ENCODE results near the gene TDRD6. TPM values are rescaled to one million over a fixed set of nuclear protein-coding genes. Genes with fewer than 3 reads are reported as not detected.

Gene TDRD6
- total and polyA plus RNA-seq, 8 donors: 0.06 to 1.2 (median 0.37) TPM

DNA sequence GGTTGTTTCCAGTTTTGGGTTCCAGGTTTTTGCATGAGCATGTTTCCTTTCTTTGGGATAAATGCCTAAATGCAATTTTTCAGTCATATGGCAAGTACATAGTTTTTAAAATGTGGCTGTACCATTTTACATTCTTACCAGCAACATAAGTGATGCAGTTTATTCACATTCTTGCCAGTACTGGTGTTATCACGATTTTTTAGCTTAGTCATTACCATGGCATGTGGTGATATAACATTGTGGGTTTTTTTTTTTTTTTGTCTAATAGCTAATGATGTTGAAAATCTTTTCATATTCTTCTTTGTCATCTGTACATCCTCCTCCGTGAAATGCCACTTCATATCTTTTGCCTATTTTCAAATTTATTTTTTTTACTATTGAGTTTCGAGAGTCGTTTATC, 2.9 kb upstream of the TDRD6 start:
- Histone ChIP-seq H3K27me3 (no peaks in the 10 kb centered on the region), H3K36me3 (no peaks in the 10 kb centered on the region), H3K9me3 (no peaks in the 10 kb centered on the region), H3K4me1 (no peaks in the 10 kb centered on the region), H3K27ac (no peak overlapping the region), H3K4me3 (no peak overlapping the region)
- DNase-seq: no peak
- 72 to 81% methylated on average over 4 of the region's 4 CpGs for WGBS, 2 donors
- TF ChIP-seq, protein P1, sequence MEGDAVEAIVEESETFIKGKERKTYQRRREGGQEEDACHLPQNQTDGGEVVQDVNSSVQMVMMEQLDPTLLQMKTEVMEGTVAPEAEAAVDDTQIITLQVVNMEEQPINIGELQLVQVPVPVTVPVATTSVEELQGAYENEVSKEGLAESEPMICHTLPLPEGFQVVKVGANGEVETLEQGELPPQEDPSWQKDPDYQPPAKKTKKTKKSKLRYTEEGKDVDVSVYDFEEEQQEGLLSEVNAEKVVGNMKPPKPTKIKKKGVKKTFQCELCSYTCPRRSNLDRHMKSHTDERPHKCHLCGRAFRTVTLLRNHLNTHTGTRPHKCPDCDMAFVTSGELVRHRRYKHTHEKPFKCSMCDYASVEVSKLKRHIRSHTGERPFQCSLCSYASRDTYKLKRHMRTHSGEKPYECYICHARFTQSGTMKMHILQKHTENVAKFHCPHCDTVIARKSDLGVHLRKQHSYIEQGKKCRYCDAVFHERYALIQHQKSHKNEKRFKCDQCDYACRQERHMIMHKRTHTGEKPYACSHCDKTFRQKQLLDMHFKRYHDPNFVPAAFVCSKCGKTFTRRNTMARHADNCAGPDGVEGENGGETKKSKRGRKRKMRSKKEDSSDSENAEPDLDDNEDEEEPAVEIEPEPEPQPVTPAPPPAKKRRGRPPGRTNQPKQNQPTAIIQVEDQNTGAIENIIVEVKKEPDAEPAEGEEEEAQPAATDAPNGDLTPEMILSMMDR (IDR thresholded peaks at IDR 0.05): no peak
- no peak for FAIRE-seq
- ATAC-seq: no peak
- intact Hi-C loops (cut with DNase I): no loop called here

DNA sequence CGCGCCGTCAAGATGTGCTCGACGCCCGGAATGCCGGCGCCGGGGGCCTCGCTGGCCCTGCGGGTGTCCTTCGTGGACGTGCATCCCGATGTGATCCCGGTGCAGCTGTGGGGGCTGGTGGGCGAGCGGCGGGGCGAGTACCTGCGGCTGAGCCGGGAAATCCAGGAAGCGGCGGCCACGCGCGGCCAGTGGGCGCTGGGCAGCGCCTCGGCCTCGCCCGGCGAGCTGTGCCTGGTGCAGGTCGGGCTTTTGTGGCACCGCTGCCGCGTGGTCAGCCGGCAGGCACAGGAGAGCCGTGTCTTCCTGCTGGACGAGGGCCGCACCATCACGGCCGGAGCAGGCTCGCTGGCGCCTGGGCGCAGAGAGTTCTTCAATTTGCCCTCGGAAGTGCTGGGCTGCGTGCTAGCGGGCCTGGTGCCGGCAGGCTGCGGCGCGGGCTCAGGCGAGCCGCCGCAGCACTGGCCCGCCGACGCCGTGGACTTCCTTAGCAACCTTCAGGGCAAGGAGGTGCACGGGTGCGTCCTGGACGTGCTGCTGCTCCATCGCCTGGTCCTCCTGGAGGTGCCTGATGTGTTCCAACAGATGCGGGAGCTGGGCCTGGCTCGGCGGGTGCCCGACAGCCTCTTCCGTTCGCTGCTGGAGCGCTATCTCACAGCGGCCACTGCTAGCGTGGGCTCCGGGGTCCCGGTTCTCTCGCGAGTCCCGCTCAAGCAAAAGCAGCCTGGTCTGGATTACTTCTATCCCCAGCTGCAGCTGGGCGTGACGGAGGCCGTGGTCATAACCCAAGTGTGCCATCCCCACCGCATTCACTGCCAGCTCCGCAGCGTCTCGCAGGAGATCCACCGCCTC, 656 bp downstream of the TDRD6 start:
- Histone ChIP-seq H3K4me3 (no peak overlapping the region), H3K36me3 (no peaks in the 10 kb centered on the region), H3K9me3 (no peaks in the 10 kb centered on the region), H3K27me3 (no peaks in the 10 kb centered on the region), H3K4me1 (no peaks in the 10 kb centered on the region), H3K27ac (no peak overlapping the region)
- DNase-seq (peak in 1 of 6 donors; percentile 54), FAIRE-seq (no peak), ATAC-seq (no peak)
- intact Hi-C loops (cut with DNase I): no loop called here
- WGBS, 2 donors: 91 to 93% methylated on average over 82 to 85 of the region's 85 CpGs
- TF ChIP-seq, protein P1 (IDR thresholded peaks at IDR 0.05): no peak

DNA sequence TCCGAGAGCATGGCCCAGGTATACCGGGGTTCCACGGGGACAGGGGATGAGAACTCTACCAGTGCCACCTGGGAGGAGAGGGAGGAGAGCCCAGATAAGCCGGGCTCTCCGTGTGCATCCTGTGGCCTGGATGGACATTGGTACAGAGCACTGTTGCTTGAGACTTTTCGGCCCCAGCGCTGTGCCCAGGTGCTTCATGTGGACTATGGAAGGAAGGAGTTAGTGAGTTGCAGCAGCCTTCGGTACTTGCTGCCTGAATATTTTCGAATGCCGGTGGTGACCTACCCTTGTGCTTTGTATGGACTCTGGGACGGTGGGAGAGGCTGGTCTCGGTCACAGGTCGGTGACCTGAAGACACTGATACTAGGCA, 1.3 kb downstream of the TDRD6 start:
- TF ChIP-seq, protein P1 (IDR thresholded peaks at IDR 0.05): no peak
- 93% methylated on average over 13 of the region's 13 CpGs for WGBS, 2 donors
- Histone ChIP-seq H3K27ac (no peak overlapping the region), H3K27me3 (no peaks in the 10 kb centered on the region), H3K36me3 (no peaks in the 10 kb centered on the region), H3K4me1 (no peaks in the 10 kb centered on the region), H3K4me3 (no peak overlapping the region), H3K9me3 (no peaks in the 10 kb centered on the region)
- FAIRE-seq (no peak), DNase-seq (no peak), ATAC-seq (no peak)
- intact Hi-C loops (cut with DNase I): no loop called here

DNA sequence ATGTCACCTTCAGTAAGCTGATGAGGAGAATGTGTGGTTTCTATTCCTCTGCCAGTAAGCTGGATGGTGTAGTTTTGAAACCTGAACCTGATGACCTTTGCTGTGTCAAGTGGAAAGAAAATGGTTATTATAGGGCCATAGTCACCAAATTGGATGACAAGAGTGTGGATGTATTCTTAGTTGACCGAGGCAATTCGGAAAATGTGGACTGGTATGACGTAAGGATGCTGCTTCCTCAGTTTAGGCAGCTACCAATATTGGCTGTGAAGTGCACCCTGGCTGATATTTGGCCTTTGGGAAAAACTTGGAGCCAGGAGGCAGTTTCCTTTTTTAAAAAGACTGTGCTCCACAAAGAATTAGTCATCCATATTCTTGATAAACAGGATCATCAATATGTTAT, 2.0 kb downstream of the TDRD6 start:
- Histone ChIP-seq H3K36me3 (no peaks in the 10 kb centered on the region), H3K4me3 (no peak overlapping the region), H3K27me3 (no peaks in the 10 kb centered on the region), H3K4me1 (no peaks in the 10 kb centered on the region), H3K27ac (no peak overlapping the region), H3K9me3 (no peaks in the 10 kb centered on the region)
- WGBS, 2 donors: 87% methylated on average over 3 of the region's 3 CpGs
- ATAC-seq (no peak), FAIRE-seq (no peak), DNase-seq (no peak)
- TF ChIP-seq, protein P1 (IDR thresholded peaks at IDR 0.05): no peak
- intact Hi-C loops (cut with DNase I): no loop called here

DNA sequence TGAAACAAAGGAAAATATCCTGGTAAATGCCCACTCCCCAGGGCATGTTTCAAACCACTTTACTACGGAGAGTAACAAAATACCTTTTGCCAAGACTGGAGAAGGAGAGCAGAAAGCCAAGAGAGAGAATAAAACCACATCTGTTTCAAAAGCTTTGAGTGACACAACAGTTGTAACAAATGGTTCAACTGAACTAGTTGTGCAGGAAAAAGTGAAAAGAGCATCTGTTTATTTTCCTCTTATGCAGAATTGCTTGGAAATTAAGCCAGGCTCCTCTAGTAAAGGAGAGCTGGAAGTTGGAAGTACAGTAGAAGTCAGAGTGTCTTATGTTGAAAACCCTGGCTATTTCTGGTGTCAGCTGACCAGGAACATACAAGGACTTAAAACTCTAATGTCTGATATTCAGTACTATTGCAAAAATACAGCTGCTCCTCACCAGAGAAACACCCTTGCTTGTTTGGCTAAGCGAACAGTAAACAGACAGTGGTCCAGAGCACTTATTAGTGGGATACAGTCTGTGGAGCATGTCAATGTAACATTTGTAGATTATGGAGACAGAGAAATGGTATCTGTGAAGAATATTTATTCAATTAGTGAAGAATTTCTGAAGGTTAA, 2.6 kb downstream of the TDRD6 start:
- intact Hi-C loops (cut with DNase I): no loop called here
- Histone ChIP-seq H3K4me3 (no peak overlapping the region), H3K27ac (no peak overlapping the region), H3K4me1 (no peaks in the 10 kb centered on the region), H3K36me3 (no peaks in the 10 kb centered on the region), H3K27me3 (no peaks in the 10 kb centered on the region), H3K9me3 (no peaks in the 10 kb centered on the region)
- no peak for DNase-seq
- ATAC-seq: no peak
- WGBS, 2 donors: 83 to 84% methylated on average over 2 of the region's 2 CpGs
- TF ChIP-seq, protein P1 (IDR thresholded peaks at IDR 0.05): no peak
- FAIRE-seq: no peak

All from pancreas (tissue), 10 donors.